ENCODE results near the gene OTOP2.
A peak's percentile ranks its signal among the peaks of the same experiment; 100 is the strongest.

The OTOP2 gene

DNA sequence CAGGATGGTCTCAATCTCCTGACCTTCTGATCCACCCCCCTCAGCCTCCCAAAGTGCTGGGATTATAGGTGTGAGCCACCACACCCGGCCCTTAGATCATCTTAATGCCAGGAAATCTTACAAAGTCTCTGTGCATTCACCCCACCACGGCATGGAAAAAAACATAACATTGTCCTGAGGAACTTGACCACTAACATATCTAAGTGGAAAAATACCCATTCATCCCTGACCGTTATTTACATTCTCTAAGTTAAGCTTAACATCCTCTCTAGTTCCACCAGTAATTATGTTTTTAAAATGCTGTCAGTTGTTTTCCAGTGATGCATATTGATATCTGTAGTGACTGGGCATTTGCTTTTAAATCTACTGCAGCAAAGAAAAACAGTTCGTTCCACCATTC lies 51.9 kb downstream of the OTOP2 start:
- DNase-seq: no peak

DNA sequence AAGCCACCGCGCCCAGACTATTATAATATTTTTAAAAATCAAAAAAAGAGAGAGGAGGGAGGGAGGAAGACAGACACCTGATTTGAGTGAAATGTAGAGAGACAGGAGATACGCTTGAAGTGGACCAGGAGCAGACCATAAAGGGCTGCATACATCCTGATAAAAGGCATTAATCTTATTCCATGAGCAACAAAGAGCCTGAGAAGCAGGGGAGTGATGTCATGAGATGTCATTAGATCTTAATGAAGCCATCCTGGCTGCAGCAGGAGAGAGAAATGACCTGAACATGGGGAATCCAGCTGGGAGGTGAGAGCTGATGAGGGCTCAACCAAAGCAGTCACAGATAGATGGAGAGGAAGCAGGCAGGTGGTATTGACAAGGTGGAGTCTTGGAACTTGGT lies 53.7 kb downstream of the OTOP2 start:
- DNase-seq: no peak

DNA sequence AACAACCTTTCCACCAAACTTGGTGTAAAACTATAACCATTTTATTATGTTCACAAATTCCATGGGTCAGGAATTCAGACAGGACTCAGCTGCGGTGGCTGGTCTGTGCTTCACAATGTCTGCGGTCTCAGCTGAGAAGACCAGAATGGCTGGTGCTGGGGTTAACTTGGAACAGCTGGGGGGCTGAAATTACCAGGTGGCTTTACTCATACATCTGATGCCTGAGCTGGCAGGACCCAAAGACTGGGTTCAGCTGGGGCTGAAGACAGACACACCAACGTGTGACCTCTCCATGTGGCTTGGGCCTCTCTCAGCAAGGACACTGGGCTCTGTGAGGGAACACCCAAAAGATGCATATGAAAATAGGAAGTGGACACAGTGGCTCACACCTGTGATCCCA lies 54.2 kb downstream of the OTOP2 start:
- DNase-seq: no peak

DNA sequence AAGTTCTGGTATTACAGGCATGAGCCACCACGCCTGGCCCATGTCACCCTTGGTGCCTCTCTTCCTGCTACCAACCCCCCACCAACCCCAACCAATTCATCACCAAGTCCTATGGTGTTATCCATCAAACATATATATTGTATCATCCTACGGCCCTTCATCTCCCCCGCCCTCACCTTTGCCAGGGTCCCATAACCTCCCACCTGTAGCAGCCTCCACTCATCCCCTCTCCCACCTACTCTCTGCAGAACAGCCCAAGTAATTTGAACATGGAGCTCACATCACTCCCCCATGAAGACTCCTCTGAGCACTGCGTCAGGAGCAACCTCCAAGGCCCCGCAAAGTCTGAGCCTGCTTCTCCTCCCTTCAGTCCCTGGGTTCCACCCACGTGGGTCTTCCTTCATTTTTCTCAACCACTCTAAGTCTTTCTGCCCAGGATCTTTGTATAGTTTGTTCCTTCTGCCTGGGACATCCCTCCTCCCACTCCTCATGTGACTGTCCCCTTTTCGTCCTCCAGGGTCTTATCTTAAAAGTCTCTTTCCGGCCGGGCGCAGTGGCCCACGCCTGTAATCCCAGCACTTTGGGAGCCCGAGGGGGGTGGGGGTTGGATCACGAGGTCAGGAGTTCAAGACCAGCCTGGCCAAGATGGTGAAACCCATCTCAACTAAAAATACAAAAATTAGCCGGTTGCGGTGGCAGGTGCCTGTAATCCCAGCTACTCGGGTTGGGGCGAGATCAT lies 55.5 kb downstream of the OTOP2 start:
- no peak for DNase-seq

DNA sequence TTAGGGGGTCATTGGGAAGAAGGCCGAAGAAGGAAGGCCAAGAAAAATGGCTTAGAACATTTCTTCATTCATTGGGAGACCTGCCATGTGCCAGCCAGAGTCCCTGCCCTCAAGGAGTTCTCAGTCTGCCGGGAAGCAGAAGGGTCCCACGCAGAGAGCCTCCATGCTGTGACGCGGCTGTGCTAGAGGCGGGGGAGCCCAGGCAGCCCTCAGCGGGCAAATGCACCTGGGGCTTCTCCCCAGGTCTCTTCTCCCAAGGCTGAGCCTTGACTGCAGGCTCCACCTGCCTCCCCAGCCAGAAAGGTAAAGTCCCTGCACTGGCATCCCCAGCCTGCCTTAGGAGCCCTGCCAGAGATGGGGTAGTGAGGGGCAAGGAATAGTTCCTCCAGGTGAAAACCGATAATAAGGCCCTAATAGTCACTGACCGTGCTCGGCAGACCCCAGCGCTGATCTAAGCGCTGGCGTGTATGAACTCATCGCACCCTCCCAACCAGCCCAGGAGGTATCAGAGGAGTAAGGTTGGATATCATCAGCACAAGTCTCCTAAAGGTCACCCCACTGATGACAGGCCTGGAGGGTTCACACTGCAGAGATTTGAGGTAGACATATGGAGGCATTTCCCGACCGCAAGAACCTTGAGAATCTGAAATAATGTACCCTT lies 57.4 kb downstream of the OTOP2 start:
- no peak for DNase-seq

DNA sequence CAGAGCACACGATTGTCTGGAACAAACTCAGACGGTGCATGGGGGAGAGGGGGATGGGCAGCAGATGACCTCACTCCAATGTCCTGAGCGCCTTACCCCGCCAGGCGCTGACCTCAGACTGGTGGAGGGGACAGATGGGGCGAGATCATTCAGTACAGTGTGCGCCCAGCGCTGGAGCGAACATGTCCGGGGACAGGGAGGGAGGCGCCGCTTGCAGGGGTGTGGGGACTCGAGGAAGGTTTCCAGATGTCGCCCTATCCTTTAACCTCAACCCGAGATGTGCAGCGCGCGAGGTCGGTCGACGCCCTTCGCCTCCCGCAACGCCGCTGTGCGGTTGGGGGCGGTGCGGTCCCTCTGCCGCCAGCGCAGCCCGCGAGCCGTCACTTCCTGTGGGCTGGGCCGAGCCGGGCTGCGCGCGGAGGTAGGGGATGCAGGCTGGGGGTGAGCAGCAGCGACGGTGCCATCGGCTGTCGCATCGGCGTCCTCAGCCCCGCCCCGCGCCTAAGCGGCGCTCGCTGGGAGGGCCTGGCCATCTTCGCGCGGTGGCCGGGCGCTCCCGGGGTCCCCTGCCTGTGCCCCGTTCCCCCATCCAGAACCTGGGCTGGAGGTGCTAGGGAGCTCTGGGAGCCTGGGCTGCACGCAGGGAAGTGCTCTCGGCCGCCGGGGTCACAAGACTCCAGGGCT lies 58.0 kb downstream of the OTOP2 start:
- peak; percentile 79 to 89 (median 88) for DNase-seq

DNA sequence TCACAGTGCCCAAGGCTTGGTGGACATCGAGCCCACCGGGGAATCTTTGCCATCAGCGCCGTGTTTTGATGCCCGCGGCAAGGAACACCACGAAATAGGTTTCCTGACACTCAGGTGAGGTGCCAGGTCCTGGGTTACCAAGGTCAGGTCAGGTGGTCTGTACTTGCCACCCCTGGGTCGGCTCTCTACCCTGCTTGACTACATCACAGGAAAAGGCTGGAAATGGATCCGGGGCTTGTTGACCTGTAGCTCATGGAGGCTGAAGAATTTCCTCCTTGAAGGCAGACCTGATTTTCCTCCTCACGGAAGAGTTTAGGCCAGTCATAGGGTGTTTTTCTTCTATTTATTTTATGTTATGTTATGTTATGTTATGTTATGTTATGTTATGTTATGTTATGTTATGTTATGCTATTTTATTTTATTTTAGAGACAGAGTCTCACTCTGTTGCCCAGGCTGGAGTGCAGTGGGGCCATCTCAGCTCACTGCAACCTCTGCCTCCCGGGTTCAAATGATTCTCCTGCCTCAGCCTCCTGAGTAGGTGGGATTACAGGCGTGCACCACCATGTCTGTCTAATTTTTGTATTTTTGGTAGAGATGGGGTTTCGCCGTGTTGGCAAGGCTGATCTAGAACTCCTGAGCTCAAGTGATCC lies 58.7 kb downstream of the OTOP2 start:
- DNase-seq: peak in 1 of 3 experiments; percentile 77

Data from NCI-H1417 (cell line).